ENCODE measurements around the gene TIGD1.

TIGD1 gene

DNA sequence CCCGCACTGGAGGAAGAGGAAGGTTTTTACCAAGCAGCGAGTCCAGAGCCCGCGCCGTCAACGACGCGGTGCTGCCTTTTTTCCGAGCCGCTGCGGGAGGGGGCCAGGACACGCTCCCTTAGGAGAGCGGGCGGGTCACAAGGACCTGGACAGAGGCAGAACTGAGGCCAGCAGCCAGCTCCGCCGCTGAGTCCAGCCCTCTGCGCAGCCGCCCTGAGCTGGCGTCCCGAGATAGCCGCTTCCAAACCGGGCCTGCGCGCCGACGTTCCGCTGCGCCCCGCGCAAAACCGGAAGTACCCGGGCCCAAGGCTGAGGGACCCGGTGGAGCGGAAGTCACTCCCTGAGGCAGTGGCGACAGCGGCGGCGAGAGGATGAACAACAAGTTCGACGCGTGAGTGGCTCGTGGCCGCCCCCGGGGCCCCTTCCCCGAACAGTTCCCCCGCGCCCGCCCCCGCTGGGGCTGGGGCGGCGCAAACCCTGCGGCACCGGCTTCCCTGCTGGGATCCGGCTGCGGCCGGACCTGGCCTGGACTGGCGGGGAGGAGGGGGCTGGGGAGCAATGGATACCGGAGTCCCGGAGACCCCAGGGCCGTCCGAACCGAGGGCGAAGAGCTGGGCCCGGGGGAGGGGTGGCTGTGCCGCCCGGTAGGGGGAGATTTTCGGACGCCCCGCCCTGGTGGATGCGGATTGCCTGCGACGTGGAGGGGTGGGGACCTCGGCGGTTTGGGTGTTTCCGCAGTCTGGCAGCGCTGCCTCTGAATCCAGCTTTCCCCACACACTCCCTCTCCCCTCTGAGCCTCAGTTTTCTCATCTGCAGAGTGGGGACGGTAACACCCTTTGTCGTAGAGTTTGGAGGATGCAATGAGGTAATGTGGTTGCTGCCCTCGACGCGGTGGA is at the start of gene TIGD1, which contains the start of gene EIF4E2:
TSS of gene TIGD1 (minus strand) at position 204 of the 896 bp plus-strand sequence. CDS start 675 bp downstream, outside the sequence.
TSS of gene EIF4E2 (plus strand) at position 336 of the 896 bp plus-strand sequence. CDS start at position 372, 36 bp downstream.
- DNase-seq (ENCODE audit: low read depth, low spot score): peak; percentile 97

DNA sequence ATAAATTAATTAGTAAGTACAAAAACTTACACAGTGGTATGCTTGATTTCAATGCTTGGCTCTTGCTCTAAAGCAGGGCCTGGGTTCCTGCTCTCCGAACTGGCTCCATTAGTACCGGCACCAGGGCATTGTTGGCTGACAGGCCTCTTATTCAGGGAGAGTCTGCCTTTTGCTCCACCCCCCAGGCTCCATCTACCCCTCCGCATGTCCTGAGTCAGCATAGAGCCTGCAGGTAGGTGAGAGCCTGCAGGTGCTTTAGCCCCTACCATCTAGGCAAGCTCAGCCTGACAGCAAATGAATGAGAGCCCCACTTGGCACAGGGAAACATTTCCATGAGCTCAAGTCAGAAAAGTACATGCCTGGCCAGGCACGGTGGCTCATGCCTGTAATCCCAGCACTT is 47.9 kb upstream of the TIGD1 start:
- DNase-seq (ENCODE audit: low read depth, low spot score): peak; percentile 34

DNA sequence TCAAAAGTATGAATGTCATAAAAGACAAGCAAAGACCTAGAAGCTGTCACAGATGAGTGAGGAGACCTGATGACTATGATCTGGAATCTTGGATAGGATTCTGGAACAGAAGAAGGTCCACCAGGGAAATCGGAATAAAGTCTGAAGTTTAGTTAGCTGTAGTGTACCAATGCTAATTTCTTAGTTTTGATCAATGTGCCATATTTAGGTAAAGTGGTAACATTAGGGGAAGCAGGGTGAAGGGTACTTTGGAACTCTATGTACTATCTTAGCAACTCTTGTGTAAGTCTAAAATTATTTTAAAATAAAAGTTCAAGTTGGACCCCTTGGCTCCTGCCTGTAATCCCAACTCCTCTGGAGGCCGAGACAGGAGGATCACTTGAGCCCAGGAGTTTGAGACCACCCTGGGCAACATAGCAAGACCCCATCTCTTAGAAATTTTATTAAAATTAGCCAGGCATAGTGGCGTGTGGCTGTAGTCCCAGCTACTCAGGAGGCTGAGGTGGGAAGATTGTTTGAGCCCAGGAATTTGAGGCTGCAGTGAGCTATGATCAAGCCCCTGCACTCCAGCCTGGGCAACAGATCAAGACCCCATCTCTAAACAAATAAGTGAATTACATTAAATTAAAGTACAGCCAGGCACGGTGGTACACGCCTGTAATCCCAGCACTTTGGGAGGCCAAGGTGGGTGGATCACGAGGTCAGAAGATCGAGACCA is 47.2 kb upstream of the TIGD1 start:
- DNase-seq (ENCODE audit: low read depth, low spot score): no peak

DNA sequence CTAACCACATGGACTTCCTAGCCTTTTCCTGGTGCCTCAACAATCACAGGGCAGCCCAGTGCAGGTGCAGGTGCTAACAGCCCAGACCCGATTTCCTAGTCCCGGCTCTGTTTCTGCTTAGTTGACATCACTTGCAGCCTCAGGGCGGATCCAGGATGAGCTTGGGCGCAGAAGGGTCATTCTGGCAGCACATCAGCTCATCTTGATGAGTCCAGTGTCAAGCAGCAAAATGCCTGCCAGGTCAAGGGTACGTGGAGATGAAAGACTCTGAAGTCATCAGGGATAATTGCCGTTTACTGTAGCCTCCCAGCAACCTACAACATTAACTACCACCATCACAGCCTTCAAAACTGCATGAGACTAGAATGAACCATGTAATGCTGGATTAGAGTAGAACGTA is 43.6 kb upstream of the TIGD1 start:
- peak; percentile 20 for DNase-seq (ENCODE audit: low read depth, low spot score)

DNA sequence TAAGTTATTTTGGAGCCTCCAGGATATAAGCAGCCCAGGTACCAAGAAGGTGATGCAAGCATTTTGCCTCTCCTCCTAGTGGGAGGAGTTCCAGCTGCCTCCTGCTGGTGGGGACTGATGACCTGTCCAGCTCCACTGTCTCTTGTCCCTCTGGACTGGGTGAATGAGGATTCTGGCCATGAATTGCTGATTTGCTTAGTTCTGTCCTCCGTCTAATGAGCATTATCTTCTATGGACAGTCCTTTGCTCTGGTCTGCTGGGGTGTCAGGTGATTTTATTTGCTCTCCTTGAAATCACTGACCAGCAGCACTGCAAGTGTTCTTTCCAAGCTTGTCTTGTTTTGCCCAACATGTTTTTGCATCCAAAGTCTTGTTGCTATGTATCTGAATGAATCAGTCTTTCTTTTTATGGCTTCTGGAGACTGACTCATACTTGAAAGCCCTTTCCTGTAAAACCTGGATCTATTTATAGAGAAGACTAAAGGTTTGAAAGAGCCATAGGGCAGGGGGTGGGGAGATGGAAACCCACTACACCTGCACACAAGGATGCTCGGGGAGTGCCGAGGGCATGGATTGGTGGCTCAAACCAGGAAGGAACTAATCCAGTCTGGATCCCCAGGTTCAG is 42.5 kb upstream of the TIGD1 start:
- DNase-seq (ENCODE audit: low read depth, low spot score): peak; percentile 18

DNA sequence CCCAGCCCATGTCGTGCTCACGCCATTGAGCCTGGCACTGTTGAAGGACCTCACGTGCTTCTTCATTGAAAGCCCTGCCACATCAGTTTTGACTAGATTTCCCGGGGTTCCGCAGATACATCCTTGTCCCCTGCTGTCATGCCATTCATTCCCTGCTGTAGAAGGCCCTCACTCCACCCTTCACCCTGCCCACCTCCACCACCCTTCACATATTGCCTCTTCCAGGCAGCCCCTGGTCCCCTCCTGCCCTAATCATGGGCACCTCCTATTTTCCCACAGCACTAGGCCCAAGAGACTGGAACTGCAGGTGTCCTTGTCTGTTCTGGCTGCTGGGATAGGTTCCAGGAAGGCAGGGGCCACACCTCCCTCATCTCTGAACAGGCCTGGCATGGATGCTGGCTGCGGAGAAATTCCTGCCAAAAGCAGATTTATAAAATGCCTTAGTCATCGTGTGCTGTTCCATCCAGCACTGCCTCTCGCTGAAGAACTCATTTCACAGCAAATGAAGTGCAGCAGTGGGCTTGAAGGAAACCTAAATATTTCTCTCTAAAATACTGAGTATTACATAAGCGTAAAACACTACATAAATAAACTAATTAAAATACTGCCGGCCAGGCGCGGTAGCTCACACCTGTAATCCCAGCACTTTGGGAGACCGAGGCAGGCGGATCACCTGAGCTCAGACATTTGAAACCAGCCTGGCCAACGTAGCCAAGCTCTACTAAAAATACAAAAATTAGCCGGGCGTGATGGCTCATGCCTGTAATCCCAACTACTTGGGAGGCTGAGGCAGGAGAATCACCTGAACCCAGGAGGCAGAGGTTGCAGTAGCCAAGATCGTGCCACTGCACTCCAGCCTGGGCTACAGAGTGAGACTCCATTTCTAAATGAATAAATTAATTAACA is 38.6 kb upstream of the TIGD1 start:
- peak; percentile 30 for DNase-seq (ENCODE audit: low read depth, low spot score)

DNA sequence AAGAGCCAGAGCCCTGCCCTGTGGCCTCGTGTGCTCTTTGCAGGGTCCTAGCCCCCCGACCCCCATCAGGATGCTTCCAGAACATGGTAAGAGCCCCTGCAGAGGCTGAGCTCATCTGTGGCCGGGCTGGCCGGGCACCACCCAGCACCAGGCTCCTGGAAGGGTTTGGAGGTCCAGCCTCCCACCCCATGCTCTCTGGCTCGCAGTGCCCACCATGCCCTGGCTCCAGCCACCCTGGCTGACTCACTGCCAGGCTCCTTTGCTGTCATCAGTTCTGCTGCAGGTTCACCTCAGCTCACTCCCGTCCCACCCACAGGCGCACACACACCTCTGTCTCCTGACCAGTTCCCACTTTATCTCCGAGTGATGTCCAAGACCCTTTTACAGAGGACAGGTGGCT is 37.7 kb upstream of the TIGD1 start:
- no peak for DNase-seq (ENCODE audit: low read depth, low spot score)

DNA sequence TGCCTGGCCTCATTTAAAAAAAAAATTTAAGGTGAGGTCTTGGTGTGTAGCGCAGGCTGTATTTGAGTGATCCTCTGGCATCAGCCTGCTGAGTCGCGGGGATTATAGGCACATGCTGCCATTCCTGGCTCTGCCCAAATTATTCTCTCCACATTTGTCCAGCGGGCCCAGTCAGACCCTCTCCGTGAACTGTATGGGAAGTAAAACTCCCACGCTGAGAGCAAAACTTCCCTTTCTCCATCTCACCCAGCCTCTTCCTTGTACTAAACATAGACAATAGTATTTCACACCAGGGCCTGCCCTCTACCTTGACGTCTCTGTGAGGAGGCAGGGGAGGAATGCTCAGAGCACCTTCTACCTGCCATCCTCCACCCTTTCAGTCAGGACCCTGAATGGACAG is 37.2 kb upstream of the TIGD1 start:
- DNase-seq (ENCODE audit: low read depth, low spot score): no peak

DNA sequence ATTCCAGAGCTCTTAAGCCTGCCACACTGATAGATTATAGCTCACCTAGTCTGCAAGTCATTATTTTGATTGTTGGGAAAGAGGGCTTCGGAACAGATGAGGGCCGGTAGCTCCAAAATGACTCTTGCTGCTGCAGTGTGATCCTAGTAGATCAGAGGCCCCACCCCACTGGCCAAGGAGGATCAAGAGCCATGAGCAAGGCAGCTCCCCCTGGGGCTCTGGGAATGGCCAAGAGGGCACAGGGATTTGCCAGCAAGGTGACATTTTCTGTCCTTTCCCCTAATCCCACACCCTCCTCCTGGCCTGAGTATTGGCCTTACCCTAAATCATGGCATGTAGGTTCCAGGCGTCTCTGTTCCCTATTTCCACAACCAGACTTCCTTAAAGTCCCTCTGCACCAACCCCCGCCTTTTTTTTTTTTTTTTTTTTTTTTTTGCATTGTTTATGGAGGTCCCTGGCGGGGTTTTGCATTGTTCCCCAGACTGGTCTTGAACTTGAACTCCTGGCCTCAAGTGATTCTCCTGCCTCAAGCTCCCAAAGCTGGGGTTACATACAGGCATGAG is 36.7 kb upstream of the TIGD1 start:
- no peak for DNase-seq (ENCODE audit: low read depth, low spot score)

DNA sequence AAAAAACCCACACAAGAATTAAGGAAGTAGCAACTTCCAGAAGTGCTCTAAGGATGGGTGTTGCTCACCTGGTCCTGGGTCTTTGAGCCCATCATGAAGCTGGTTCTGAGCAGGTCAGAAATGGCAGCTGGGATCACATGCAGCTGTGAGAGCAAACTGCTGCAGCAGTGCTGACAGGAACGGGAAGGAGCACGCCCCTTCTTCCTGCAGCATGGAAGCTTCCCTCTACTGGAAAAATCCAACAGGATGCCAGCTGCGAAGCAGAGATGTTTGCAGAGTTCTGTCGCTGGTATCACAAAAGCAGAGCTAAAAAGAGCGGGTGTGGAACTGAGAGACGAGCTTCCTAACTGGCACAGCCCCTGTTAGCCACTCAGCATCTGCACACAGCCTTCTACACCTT is 33.9 kb upstream of the TIGD1 start:
- no peak for DNase-seq (ENCODE audit: low read depth, low spot score)

DNA sequence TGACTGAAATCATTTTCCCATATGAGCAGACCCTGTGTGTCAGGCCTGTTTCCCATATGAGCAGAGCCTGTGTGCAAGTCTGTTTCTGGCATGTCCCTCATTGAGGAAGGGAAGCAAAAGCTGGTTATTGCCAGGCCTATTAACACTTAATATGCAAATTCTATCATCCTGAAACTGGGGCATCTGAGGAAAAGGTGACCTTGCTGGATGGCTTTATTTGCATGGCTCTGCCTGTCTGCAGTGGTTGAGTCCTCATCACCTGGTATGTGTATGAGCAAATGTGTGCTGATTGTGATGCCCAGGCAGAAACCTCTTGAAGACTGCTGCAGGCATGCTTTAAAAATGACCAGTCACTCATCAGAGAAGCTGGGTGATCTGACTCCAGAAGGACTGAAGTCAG is 31.4 kb upstream of the TIGD1 start:
- DNase-seq (ENCODE audit: low read depth, low spot score): no peak

DNA sequence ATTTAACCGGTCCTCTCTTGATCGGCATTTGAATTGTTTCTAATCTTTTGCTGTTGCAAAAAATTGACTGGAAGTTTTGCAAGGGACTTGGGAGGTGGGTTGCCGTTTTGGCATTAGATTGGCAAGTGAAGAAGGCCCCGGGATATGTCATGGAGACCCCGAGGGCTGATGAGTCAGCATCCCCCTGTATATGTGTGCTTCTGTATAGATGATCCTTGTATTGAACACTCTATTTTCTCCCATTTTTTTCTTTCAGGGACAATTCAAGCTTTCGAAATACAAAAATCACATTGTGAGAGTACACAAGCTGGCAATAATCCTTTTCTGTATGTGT is 30.3 kb upstream of the TIGD1 start:
- DNase-seq (ENCODE audit: low read depth, low spot score): no peak

DNA sequence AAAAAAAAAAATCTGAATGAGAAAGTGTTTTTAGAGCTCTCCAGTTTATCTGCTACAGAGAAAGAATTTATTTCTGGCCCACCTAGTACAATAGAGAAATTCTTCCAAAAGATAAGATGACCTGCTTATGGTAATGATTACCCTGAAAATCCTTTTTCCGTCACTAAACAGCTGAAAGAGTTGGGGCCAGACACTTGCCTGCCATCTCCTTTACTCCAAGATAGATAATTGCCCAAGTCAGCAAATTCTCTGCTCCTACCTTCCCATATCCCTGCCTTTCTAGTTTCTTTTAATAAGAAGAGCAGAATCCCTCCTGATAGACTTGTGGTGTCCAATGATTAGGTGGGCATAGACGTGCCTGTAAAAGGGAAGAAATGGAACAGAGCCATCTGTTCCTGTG is 28.3 kb upstream of the TIGD1 start:
- no peak for DNase-seq (ENCODE audit: low read depth, low spot score)

DNA sequence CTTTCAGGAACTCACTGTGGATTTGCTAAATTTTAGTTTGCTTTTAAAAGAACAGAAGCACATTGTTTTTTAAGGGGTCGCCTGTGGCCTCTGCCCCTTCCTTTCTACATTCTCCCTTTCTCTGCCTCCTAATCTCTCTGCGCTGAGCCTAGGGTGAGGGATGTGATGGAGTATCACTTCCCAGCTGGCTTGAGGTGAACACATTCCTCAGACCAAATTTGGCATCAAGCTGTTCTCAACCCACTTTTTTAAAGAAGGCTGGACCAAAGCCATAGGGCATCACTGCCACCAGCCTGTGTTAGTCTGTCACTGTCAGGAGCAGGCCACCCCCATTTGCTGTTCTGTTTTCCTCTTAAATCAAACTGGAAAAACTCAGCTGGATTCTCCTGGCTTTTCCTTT is 27.5 kb upstream of the TIGD1 start:
- no peak for DNase-seq (ENCODE audit: low read depth, low spot score)

DNA sequence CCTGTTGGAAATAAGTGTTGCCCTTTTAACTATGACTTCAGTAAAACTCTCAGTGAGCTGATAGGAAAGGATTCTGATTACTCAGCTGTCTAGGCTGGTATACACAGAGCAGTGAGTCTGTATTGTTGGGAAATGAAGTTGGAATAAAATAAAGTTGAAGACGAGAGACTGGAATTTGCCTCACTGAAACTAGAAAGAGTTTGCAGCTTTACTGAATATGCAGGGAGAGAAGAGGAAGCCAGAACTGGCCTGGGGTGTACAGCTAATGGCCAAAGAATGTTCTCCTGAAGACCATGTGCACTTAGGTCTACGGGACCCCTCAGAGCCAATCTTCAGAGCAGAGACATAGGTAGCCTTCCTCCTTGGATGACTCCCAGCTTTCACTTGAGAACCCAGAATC is 26.6 kb upstream of the TIGD1 start:
- no peak for DNase-seq (ENCODE audit: low read depth, low spot score)

DNA sequence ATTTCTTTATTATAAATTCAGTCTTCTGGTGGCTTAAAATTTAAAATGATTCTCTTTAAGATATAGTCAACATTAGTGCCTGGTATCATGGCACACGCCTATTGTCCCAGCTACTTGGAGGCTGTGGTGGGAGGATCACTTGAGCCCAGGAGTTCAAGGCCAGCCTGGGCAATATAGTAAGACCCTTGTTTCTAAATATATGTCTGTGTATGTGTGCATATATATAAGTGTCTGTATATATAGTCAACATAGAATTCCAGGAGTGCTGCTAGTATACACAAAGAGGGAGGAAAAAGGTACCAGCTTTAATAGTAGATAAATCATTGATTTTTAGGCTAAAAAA is 25.0 kb upstream of the TIGD1 start:
- no peak for DNase-seq (ENCODE audit: low read depth, low spot score)

DNA sequence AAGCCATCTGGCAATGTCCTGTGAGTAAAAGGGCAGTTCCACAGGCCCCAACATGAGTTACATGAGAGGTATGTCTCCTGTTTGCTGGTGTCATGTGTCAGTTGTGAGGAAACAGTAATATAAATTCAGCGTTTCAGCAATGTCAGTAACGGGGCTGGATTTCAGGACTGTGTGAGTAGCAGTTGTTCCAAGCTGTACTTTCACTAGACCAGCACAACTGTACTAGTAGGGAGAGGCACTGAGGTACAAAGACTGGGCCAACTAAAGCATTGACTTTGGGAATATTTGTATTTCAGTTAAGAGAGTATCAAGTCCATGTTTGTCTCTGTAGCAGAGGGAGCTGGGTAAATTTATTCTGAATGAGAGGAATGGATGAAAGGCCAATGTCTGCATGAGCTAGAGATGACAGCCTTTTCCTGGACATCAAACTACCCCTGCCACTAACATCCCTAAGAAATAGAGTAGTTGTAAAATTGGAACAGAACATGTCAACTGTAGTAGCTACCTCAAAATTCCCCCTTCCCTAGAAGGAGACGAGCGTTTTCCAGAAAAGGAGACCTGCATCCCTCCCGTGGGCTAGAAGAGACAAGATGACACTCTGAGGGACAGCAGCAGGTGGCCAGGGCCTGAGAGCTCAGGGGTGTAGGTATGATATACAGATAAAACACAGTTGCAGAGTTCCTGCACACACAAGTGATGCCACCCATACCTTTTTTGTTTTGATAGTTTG is 24.5 kb upstream of the TIGD1 start:
- no peak for DNase-seq (ENCODE audit: low read depth, low spot score)

DNA sequence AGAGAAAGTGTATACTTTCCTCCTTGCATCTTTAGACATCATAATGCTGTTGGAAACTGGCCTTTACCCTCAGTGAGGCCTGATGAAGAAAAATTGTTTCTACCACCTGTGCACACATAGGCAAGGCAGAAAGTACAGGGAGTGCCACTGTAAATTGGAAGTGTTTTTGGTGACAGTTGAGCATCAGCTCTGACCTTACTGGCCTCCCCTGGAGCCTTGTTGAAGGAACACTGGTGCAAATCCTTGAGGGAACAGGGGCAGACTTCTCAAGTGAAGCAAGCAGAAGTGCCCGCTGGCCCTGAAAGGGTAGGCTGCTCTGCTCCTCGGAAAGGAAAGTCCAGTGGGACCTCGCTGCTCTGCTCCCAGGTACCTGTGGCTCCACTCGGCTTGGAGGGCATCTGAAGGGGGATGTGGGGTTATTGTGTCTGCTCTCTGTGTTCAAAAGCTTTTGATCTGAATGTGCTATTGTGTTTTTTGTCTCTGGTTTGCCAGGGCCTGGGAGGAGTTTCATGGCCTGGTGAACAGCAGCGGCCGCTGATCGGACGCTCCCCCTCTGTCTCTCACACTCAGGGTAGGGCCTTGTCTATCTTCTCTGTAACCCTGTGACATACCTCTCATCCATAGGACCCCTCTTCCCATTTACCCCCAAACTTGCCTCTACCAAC is 23.5 kb upstream of the TIGD1 start:
- DNase-seq (ENCODE audit: low read depth, low spot score): no peak

DNA sequence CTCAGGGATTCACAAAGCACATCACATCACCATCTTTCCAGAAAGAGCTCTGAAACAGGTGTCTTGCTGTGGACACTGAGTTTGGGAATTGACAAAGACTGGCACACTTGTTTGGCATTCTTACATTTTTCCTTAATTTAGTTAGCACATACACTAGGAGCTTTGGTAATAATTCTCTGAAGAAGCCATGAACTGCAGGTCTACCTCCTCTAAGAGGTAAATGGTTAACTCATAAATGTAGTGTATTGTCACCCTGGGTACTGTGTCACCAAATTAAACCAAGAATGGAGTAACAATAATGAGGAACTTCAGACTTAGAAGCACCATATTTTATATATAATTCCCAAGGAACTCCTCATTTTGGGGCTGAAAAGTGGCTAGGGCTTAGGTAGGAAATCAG is 22.7 kb upstream of the TIGD1 start:
- DNase-seq (ENCODE audit: low read depth, low spot score): no peak

DNA sequence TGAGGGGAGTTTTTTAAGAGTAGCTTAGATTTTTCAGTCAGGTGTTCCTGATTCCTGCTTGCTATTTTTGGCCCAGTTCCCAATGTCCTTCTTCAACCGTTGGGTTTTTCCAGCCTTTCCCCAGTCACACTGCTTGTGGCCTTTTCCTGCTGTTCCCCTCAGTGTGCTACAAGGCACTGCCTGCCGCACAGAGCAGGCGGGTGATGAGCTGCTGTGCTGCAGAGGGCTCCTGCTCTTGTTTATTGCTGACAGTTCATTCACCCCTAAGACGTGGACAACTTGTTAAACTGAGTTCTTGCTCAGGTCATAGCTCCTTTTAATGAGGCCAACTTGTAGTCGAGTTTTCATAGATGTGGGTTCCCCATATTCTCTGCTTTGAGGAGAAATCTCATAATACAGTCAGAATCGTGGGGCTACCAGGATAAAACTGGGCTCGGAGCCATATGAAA is 20.7 kb upstream of the TIGD1 start:
- no peak for DNase-seq (ENCODE audit: low read depth, low spot score)

Measured in ELF-1 (cell line).